ENCODE results near the gene CWH43.
"Not testable (repeated sequence)": the region's sequence is repeated elsewhere in the genome, so short reads cannot be mapped to it uniquely, and the experiment has no call there.

The CWH43 gene

GRCh38 chr4:48985976-48986653 is at the start of gene CWH43:
CWH43 (plus strand) TSS chr4:48986275; CDS start chr4:48986430, 155 bp downstream.
- no peak for DNase-seq

DNA sequence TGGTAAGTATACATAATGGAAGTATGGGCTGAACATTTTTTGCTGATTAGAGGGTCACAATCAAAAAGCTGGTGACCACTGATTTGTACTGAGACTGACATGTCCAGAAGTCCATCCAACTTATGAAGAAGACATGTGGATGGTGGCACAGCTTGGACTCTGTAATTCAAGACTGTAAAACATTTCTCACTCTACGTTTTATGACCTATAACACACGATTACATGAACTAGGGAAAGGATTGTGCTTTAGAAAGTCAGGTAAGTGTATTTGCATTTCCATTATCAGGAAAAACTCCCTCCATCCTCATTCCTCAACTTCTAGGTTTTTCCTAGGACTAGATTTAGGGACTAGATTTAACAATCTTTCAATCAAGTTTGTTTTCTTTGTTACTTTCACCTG is 49.0 kb upstream of the CWH43 start:
- no peak for DNase-seq

DNA sequence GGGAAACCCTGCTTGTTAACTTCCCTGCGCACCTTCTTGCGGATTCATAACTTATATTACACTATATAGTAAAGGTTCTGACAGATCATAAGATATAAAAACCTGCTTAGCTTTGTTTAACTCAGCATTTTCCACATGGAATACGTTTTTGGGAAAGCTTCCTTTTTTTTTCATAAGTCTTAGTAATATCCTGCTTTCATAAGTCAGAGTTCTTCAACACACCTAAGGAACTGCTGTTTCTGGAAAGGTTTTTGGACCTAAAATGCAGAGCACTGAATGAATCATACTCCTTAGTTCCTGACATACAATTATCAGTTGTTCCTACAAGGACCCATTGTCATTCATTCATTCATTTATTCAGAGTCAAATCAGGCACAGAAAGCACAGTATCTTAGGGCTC is 47.2 kb upstream of the CWH43 start:
- DNase-seq: no peak

DNA sequence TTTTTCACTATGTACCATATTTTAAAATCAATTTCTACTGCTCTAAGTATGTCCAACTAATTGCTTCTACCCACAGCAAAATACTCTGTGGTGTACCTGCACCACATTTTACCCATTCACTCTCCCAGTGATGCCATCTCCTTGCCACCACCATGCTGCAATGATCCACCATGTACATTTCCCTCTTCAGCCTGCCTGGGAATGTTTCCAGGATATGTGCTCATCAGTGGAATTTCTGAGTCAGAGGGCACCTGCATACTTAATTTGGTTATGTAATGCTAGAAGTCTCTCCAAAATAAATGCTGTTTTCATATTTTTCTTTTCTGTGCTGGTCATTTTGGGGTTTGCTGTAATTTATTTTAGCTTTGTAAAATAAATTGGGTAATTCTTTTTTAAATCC is 46.3 kb upstream of the CWH43 start:
- DNase-seq: no peak

- no peak for DNase-seq
Observed at GRCh38 chr4:48943387-48943786, 42.7 kb upstream of the CWH43 start.

DNA sequence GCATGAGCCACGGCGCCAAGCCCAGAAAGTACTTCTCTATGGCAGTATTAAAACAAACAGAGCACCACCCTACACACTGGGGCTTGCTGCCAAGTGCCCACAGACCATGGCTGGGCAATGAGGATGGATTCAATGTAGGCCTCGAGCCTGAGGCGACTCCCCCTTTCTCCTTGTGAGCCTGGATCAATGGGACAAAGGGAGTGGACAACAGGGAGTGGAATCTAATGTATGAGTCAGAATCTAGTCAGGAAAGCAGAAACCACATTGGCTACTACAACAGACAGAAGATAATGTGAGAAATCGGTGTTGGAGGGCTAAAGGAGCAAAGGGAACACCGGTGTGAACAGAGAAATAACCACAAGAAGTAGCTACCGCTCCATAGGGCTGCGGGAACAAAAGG is 41.8 kb upstream of the CWH43 start:
- no peak for DNase-seq

DNA sequence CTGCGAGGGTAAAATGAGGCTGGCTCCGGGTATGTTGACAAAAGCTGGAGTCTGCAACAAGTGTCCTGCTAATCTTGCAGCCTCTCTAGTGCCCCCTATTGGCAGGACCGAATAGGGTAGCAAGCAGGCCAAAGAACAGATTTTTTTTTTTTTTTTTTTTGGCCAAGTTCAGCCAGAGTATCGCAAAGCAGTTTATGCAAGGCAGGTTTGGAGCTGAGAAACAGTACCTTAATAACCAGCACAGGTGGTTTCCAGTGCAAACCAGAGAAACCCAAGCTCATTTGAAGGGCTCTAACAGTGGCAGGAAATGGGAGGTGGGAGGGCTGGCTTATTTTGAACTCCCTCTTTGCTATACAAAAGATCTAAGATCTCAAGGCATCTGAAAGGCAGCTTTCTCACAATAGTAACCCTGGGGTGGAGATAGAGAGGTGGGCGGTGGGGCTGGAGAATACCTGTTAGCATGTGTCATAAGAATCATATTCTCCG is 41.3 kb upstream of the CWH43 start:
- DNase-seq: no peak

DNA sequence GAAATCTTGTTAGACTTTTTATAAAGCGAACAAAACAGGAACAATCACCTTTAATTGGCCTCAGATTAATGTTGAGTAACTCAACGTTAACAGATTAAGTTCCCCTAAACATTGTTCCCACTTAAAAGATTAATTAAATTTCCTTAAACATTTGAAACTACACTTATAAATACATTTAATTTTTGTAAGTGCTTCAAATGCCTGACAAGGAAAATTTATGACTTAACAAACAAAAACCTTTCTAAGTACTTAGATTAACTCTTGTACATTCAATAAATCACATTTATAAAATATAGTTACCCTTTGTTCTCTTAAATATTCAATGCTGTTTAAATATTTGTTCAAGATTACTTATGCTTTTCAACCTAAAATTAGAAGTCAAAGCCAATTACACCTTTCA is 40.1 kb upstream of the CWH43 start:
- DNase-seq: peak; percentile 4

- no peak for DNase-seq
Observed at GRCh38 chr4:48947731-48948130, 38.3 kb upstream of the CWH43 start.

DNA sequence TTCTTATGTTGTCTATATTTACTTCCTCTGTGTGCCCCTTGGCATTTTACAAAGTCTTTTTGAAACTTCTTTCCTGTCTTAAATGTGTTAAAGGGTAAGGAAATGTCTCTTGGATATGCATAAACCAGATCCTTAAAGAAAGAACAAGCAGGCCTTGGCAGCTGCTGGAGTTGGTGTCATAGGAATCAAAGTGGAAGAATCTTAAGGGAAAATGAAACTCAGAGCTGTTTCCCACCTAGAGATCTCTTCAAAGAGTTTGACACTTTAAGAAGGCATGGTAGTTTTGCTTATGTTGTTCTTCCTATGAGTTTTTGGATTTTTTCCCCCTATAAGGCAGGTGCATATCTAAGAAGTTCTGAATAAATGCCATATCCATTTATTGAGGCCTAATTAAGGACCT is 37.0 kb upstream of the CWH43 start:
- DNase-seq: no peak

GRCh38 chr4:48949518-48950219 is 36.4 kb upstream of the CWH43 start:
- DNase-seq: no peak

GRCh38 chr4:48954314-48954713 is 31.8 kb upstream of the CWH43 start:
- DNase-seq: no peak

GRCh38 chr4:48957366-48957765 is 28.7 kb upstream of the CWH43 start:
- not testable (repeated sequence) for DNase-seq

DNA sequence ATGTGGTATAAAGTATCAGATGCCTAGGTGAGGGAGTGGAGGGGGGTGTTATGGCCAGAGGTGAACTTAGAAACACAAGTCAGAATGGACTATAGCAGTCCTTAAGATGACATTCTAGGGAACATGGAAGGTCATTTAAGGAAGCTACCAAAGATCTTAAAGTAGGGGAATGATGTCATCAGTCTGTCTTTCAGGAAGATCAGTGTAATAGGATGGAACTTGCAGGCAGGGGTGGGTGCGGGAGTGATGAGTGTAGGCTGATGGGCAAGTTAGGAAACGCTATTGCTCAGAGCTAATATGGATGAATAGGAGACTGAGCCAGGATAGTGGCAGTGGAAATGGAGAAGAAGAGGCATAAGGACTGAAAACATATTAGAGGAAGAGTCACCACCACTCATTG is 27.5 kb upstream of the CWH43 start:
- DNase-seq: no peak

DNA sequence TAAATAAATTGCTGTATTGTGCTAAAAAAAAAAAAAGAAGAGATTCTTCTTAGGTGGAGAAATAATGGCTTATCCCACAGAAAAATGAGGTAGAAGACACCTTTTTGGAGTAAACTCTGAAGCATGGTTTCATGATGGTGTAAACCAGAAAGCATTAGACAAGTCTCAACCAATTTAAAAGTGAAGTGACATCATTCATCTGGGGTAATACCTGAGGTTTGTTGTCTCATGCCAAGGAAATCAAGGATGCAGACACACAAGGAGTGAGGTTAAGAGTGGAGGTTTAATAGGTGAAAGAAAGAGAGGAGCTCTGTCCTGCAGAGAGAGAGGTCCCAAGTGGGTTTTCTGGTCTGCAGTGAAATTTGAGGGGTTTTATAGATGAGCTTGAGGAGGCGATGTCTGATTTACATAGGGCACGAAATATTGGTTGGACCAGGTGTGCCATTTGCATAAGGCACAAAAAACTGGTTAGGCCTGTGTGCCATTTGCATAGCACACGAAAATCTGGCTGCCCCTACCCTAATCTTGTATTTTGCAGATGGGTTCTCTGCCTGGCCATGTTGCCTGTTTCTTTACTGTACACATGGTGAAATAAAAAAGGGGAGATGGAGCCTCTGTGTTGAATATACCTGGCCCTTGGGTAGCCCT is 25.0 kb upstream of the CWH43 start:
- DNase-seq: no peak

DNA sequence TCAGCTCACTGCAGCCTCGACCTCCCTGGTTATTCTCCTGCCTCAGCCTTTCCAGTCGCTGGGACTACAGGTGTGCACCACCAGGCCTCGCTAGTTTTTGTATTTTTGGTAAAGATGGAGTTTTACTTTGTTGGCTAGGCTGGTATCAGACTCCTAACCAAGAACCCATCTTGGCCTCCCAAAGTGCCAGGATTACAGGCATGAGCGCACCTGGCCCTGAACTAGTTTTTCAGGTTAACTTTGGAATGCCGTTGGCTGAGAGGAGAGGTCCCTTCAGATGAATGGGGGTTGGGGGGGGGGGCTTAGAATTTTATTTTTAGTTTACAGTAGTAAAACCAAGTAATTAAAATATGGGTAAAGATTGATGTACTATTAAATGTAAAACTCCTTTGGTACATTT is 23.4 kb upstream of the CWH43 start:
- no peak for DNase-seq

GRCh38 chr4:48963042-48963679 is 22.9 kb upstream of the CWH43 start:
- peak; percentile 45 for DNase-seq

- DNase-seq: no peak
Observed at GRCh38 chr4:48967101-48967500, 19.0 kb upstream of the CWH43 start.

DNA sequence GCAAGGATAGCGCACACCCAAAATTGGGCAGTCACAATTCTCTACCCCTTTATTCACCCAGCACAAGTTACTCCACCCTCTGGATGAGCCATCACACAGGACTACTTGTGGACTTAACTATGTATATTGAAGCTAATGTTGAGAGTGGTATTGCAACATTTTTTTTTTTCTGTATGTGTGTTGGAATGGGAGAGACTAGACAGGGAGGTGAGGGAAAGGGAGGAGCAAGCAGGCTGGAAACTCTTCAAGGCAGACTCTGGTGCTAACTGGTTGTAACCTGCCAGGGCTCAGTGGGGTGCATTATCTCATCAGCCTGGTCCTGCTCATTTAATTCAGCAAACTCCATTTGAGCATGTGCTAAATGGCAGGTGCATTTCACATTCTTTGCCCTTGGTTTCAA is 18.4 kb upstream of the CWH43 start:
- DNase-seq: no peak

- no peak for DNase-seq
Observed at GRCh38 chr4:48968814-48969213, 17.3 kb upstream of the CWH43 start.

GRCh38 chr4:48970471-48970921 is 15.6 kb upstream of the CWH43 start:
- DNase-seq: no peak

DNA sequence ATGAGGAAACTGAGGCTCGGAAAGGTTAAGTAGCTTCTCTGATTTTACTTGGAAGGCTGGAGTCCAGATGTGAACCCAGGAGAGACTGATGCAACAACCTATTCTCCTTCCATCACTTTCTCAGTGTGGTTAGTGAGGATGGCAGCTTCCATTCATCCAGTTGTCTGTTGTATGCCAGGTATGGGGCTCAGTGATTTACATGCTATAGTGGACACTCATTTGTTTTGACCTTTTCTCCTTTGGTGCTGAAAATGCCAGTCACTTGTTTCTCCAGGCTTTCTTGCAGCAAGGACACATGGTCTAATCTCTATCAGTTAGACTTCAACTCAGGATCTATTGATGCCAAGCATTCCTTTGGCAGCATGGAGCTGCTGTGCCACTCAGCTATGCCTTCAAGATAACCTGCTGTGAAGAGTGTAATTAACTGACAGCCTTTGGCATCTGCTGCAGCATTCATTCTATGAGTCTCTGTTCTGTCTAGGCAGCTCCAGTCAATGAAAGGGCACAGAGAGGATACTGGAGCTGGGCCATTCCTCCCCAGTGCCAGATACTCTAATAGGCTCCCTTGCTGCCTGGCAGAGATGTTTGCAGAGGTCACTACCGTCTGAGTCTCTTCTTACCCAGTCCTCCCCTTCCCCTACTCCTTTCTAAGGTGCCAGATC is 11.0 kb upstream of the CWH43 start:
- no peak for DNase-seq

DNA sequence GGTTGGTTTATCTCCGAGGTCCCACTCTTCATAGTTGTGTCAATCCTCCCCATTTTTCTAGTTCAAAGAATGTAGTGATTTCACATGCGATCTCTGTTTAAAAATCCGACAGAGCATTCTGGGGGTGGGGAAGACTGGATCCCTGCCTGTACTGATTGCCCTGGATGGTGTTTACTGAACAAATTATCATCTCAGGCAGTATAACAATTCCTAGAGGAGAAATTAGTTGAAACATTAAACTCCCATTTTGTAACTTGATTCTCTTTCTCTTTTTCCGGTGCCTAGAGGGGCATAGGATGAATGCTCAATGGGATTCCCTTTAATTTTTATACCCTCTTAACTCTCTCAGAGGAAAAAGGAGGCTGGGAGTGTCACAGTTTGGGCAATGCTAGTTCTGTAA is 10.0 kb upstream of the CWH43 start:
- no peak for DNase-seq

Data from NCI-H1436 treated with DMSO at 0.1 percent for 48 hours (cell line).